GM18951 (cell line): ENCODE results near the gene OPTC.

Experiments
- POLR2A ChIP-seq: IDR thresholded peaks from 4 replicates; pipeline ENCODE4 v1.6.1; 2011; ENCODE audit warnings: mild to moderate bottlenecking; ENCODE audit not compliant: insufficient read length, insufficient read depth; ENCODE audit errors: extremely low read depth
- in situ Hi-C: fragments of 300-500 bp; cut with MboI; formaldehyde crosslinking; loops from one replicate; pipeline ENCODE4 v1.12.0; 2022; ENCODE audit warnings: low sequenced_read_pairs, mixed read lengths, inconsistent platforms; ENCODE audit not compliant: unreplicated experiment

The OPTC gene

GRCh38 chr1:203471841-203472240 lies 22.1 kb upstream of the OPTC start:
- TF ChIP-seq POLR2A: no peak
- in situ Hi-C loops: loop anchor here (10.0 kb wide), 1 partner anchor 127 kb away; no protein-coding TSS in a partner anchor

GRCh38 chr1:203473281-203473680 lies 20.7 kb upstream of the OPTC start:
- TF ChIP-seq POLR2A: no peak
- in situ Hi-C loops: loop anchor here (10.0 kb wide), 1 partner anchor 128 kb away; no protein-coding TSS in a partner anchor

DNA sequence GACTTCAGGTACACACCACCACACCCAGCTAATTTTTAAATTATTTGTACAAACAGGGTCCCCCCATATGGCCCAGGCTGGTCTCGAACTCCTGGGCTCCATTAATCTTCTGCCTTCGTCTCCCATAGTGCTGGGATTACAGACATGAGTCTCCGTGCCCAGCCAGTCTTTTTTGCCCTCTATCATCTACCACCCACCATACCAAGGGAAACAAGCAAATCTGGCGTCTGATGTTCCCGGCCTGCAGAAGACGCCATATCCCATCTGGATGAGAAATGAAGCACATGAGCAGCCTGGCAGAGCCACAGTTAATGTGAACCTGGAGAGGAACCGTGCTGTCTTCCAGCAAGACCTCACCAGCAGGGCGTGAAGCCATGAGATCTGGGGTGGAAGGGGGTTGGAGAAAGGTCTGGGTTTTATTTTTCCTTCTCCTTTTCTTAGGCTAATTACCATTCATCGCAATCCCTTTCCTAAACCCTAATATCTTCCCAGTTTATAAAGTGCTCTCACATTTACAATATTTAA lies 20.1 kb upstream of the OPTC start:
- TF ChIP-seq POLR2A: no peak
- in situ Hi-C loops: loop anchor here (10.0 kb wide), 1 partner anchor 129 kb away; no protein-coding TSS in a partner anchor

GRCh38 chr1:203475012-203475981 lies 18.7 kb upstream of the OPTC start, which contains the start of gene PRELP:
PRELP (plus strand) TSS chr1:203475806; CDS start chr1:203483185, 7,379 bp downstream.
- no peak for TF ChIP-seq POLR2A
- in situ Hi-C loops: loop anchor here (10.0 kb wide), 1 partner anchor 130 kb away; no protein-coding TSS in a partner anchor

GRCh38 chr1:203476216-203476814 lies 17.6 kb upstream of the OPTC start:
- in situ Hi-C loops: loop anchor here (10.0 kb wide), 1 partner anchor 132 kb away; no protein-coding TSS in a partner anchor

DNA sequence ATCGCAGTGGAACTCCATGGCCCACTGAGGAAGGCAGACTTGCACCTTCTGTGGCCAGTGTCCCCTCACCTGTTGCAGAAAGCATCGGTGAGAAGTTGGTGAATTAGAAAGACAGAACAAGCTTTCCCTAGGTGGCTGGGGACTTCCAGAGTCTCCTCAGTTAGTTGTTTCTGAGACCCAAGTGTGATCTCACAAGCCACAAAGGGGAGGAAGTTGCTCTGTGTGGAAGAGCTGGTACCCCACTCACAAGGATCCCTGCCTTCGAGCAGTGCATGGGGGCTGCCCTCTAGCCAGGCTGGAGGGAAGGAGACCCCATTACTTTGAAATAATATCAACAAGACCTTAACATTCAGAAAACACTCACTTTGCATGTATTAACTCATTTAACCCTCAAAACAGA lies 16.2 kb upstream of the OPTC start:
- in situ Hi-C loops: loop anchor here (10.0 kb wide), 1 partner anchor 133 kb away; no protein-coding TSS in a partner anchor
- no peak for TF ChIP-seq POLR2A

More at GRCh38 chr1:203476216-203476814, 17.6 kb upstream of the OPTC start:
- TF ChIP-seq POLR2A: no peak

DNA sequence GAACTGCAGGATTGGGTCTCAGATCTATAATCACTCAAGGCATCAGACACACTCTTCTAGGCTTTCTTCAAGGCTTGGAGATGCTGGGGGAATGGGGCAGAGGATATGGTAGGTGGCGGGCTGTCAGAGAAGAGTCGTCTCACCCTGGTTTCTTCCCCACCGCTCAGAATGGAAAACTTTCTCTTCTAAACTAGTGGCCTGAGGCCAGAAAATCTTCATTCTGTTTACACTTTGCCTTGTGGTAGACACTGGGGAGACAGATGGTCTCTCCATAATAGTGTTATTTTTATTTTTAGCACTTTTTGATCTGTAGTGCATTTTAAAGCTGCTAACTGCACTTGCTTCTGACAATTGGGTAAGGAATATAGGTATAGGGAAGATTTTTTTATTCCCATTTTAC lies 15.7 kb upstream of the OPTC start:
- TF ChIP-seq POLR2A: no peak
- in situ Hi-C loops: loop anchor here (10.0 kb wide), 1 partner anchor 133 kb away; no protein-coding TSS in a partner anchor

DNA sequence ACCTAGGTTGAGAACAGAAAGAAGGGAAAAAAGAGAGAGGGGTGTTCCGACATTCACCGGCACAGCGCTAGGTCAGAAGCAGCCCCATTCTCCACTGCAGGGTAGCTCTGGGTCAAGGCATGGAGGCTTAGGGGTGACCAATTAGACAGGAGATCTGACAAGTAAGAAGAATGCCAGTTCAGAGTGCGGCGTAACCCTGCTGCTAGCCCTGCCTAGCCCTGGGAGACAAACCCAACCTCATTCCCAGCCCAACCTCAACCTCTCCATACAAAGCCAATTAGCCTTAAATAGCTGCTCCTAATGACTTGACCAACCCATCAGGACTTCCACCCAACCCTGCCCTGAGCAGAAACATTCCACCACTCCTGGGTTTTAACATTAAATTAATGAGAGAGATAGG lies 15.0 kb upstream of the OPTC start:
- no peak for TF ChIP-seq POLR2A
- in situ Hi-C loops: loop anchor here (10.0 kb wide), 1 partner anchor 134 kb away; no protein-coding TSS in a partner anchor

DNA sequence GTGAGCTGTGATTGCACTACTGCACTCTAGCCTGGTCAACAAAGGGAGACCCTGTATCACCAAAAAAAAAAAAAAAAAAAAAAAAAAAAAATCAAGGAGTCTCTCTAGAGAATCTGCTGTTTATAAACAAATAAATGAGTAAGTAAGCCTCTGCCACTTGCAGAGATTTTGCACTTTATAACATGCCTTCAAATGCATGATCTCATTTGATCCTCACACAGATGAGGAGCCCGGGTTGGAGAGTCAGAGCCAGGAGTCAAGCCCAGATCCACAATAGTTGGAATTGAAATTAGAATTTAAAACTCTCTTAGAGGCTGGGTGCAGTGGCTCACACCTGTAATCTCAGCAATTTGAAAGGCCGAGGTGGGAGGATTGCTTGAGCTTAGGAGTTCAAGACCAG lies 14.3 kb upstream of the OPTC start:
- in situ Hi-C loops: loop anchor here (10.0 kb wide), 1 partner anchor 135 kb away; no protein-coding TSS in a partner anchor
- TF ChIP-seq POLR2A: no peak

GRCh38 chr1:203480084-203480483 lies 13.9 kb upstream of the OPTC start:
- in situ Hi-C loops: no loop called here
- TF ChIP-seq POLR2A: no peak

- in situ Hi-C loops: no loop called here
- TF ChIP-seq POLR2A: no peak
Observed at GRCh38 chr1:203480525-203481084, 13.3 kb upstream of the OPTC start.

- in situ Hi-C loops: no loop called here
- TF ChIP-seq POLR2A: no peak
Observed at GRCh38 chr1:203481196-203481595, 12.8 kb upstream of the OPTC start.

GRCh38 chr1:203486618-203487370 lies 7.2 kb upstream of the OPTC start:
- in situ Hi-C loops: loop anchor here (5.0 kb wide), 1 partner anchor 214 kb away; no protein-coding TSS in a partner anchor
- no peak for TF ChIP-seq POLR2A
